HL-60 (cell line): ENCODE measurements around the gene ARL4A.
A peak's percentile ranks its signal among the peaks of the same experiment; 100 is the strongest.
"Not testable (repeated sequence)": the region's sequence is repeated elsewhere in the genome, so short reads cannot be mapped to it uniquely, and the experiment has no call there.

Experiments used
- DNase-seq, 2 experiments: peaks; one replicate each; pipeline ENCODE4 v3.0.0-alpha.2; 2010 to 2020; ENCODE audit warnings: low read depth in 1 of 2, low spot score in 1 of 2
- H3K27ac ChIP-seq: fragments of 250-450 bp; sonication (Bioruptor Pico); replicated peaks from 2 replicates; pipeline ENCODE4 v1.5.1; 2020; ENCODE audit warnings: mild to moderate bottlenecking, moderate library complexity
- H3K27me3 ChIP-seq: fragments of 250-450 bp; sonication (Bioruptor Pico); 2 replicates; pipeline ENCODE4 v1.5.1; 2021; ENCODE audit warnings: mild to moderate bottlenecking, moderate library complexity; ENCODE audit not compliant: insufficient read depth, poor library complexity, severe bottlenecking
- H3K4me3 ChIP-seq: replicated peaks from 2 replicates; pipeline ENCODE4 v1.5.1; 2011; ENCODE audit warnings: mild to moderate bottlenecking, control low read depth, low read length; ENCODE audit not compliant: insufficient read depth
- GABPA ChIP-seq: IDR thresholded peaks from 2 replicates; pipeline ENCODE4 v1.6.1; 2012; ENCODE audit warnings: low read depth
- POLR2AphosphoS5 ChIP-seq: IDR thresholded peaks from 2 replicates; pipeline ENCODE4 v1.6.1; 2012; ENCODE audit warnings: low read depth
- REST ChIP-seq: IDR thresholded peaks from 2 replicates; pipeline ENCODE4 v1.6.1; 2012; ENCODE audit warnings: low read depth; ENCODE audit not compliant: insufficient replicate concordance
- SPI1 ChIP-seq: IDR thresholded peaks from 2 replicates; pipeline ENCODE4 v1.6.1; 2012; ENCODE audit warnings: low read depth, mild to moderate bottlenecking, borderline replicate concordance
- TF ChIP-seq, protein P1 (sequence below): IDR thresholded peaks from one replicate; pipeline ENCODE4 v1.5.1; 2011; ENCODE audit warnings: low read length, control low read depth, inconsistent platforms; ENCODE audit not compliant: insufficient read depth

The ARL4A gene

GRCh38 chr7:12643001-12643643 lies 44.3 kb upstream of the ARL4A start:
- H3K27ac ChIP-seq: no peak overlapping the region
- no peak for DNase-seq
- TF ChIP-seq POLR2AphosphoS5 (no peak), SPI1 (no peak), REST (no peak), GABPA (no peak)
- TF ChIP-seq, protein P1, sequence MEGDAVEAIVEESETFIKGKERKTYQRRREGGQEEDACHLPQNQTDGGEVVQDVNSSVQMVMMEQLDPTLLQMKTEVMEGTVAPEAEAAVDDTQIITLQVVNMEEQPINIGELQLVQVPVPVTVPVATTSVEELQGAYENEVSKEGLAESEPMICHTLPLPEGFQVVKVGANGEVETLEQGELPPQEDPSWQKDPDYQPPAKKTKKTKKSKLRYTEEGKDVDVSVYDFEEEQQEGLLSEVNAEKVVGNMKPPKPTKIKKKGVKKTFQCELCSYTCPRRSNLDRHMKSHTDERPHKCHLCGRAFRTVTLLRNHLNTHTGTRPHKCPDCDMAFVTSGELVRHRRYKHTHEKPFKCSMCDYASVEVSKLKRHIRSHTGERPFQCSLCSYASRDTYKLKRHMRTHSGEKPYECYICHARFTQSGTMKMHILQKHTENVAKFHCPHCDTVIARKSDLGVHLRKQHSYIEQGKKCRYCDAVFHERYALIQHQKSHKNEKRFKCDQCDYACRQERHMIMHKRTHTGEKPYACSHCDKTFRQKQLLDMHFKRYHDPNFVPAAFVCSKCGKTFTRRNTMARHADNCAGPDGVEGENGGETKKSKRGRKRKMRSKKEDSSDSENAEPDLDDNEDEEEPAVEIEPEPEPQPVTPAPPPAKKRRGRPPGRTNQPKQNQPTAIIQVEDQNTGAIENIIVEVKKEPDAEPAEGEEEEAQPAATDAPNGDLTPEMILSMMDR: no peak
- no peak overlapping the region for H3K4me3 ChIP-seq
- H3K27me3 ChIP-seq: no peaks in the 10 kb centered on the region

DNA sequence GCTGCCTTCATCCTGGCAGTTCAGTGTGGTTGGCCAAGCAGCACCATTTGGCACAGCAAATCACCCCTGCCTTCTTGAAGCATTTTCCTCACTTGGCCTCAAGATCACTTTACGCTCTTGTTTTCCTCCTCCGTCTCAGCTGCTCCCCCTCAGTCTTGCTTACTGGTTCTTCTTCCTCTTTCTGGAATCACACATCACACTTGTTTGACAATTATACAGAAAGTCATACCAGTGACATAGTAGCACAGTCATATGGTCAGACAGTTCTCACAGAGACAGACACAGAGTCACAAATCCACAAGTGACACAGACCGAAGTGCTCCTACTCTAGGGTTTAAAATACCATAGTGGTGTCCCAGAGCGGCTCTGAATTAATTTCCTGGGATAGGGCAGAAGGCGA lies 43.8 kb upstream of the ARL4A start:
- H3K4me3 ChIP-seq: no peak overlapping the region
- H3K27me3 ChIP-seq: no peaks in the 10 kb centered on the region
- DNase-seq: peak in 1 of 2 experiments; percentile 5
- TF ChIP-seq REST (no peak), SPI1 (no peak), POLR2AphosphoS5 (no peak)
- TF ChIP-seq, protein P1: no peak
- no peak overlapping the region for H3K27ac ChIP-seq

DNA sequence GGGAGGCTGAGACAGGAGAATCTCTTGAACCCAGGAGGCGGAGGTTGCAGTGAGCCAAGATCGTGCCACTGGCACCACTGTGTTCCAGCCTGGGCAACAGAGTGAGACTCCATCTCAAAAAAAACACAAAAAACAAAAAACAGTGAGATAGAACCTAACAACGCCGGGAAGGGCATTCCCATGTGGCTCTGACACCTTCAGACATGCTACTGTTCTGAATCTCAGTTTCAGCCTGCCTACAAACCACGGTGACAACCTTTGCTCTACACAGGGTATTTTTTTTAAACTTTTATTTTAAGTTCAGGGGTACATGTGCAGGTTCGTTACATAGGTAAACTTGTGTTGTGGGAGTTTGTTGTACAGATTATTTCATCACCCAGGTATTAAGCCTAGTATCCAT lies 42.2 kb upstream of the ARL4A start:
- H3K4me3 ChIP-seq, DNase-seq, H3K27ac ChIP-seq, H3K27me3 ChIP-seq: not testable (repeated sequence)

- TF ChIP-seq SPI1: no peak
- TF ChIP-seq, protein P1: no peak
- TF ChIP-seq POLR2AphosphoS5: no peak
- TF ChIP-seq REST: no peak
- no peak for TF ChIP-seq GABPA
- DNase-seq: no peak
- H3K27ac ChIP-seq: no peak overlapping the region
- no peaks in the 10 kb centered on the region for H3K27me3 ChIP-seq
- no peak overlapping the region for H3K4me3 ChIP-seq
These were observed 41.3 kb upstream of the ARL4A start for GRCh38 chr7:12646139-12646538.
